CD14-positive monocyte (primary cell): ENCODE data around the gene ITGA4. TPM values are rescaled to one million over a fixed set of nuclear protein-coding genes. Genes with fewer than 3 reads are reported as not detected.

ENCODE experiments used
- DNase-seq, 3 donors: peaks; one replicate each; pipeline ENCODE4 v3.0.0-alpha.2; 2011 to 2022
- H2AFZ ChIP-seq: 2 replicates; pipeline ENCODE4 v1.6.0; 2012; ENCODE audit warnings: mild to moderate bottlenecking, low read depth, low read length, inconsistent platforms; ENCODE audit not compliant: insufficient read depth, poor library complexity, severe bottlenecking
- H3K27ac ChIP-seq, 2 donors: 1 replicate in 1 of 2; 2 replicates in 1 of 2; pipeline ENCODE4 v1.5.1; 2012 to 2013; ENCODE audit warnings: low read length in 2 of 2, control low read depth in 1 of 2, inconsistent platforms in 1 of 2, low read depth in 1 of 2, mild to moderate bottlenecking in 1 of 2
- H3K27me3 ChIP-seq, 2 donors: one replicate each; pipeline versions ENCODE4 v1.6.0 to v1.6.1; 2011 to 2013; ENCODE audit warnings: low read length in 2 of 2; ENCODE audit not compliant: control insufficient read depth in 2 of 2, insufficient read depth in 2 of 2
- H3K36me3 ChIP-seq, 2 donors: replicated peaks in 1 of 2; 1 replicate in 1 of 2; 2 replicates in 1 of 2; pipeline versions ENCODE4 v1.5.1 to v1.6.1; 2012 to 2013; ENCODE audit warnings: low read length in 2 of 2, control low read depth in 1 of 2, inconsistent platforms in 1 of 2, mild to moderate bottlenecking in 1 of 2; ENCODE audit not compliant: insufficient read depth in 2 of 2, control insufficient read depth in 1 of 2
- H3K4me1 ChIP-seq, 2 donors: 1 replicate in 1 of 2; 2 replicates in 1 of 2; pipeline versions ENCODE4 v1.5.1 to v1.6.1; 2012 to 2013; ENCODE audit warnings: low read length in 2 of 2, control low read depth in 1 of 2, inconsistent platforms in 1 of 2, mild to moderate bottlenecking in 1 of 2, moderate library complexity in 1 of 2; ENCODE audit not compliant: insufficient read depth in 2 of 2, control insufficient read depth in 1 of 2
- H3K4me2 ChIP-seq: replicated peaks from 2 replicates; pipeline ENCODE3; 2012; ENCODE audit warnings: low read length, moderate library complexity, mild to moderate bottlenecking; ENCODE audit not compliant: poor library complexity, severe bottlenecking; ENCODE audit errors: extremely low read depth
- H3K4me3 ChIP-seq, 3 experiments: fragments of 200-600 bp in 1 of 3; sonication (generic) in 1 of 3; replicated peaks in 1 of 3; 1 replicate in 2 of 3; 2 replicates in 1 of 3; pipeline ENCODE4 v1.5.1; 2011 to 2013; ENCODE audit warnings: low read length in 3 of 3, mild to moderate bottlenecking in 3 of 3, control low read depth in 2 of 3, low read depth in 2 of 3, inconsistent platforms in 1 of 3, moderate library complexity in 1 of 3
- H3K79me2 ChIP-seq: 2 replicates; pipeline ENCODE4 v1.6.0; 2012; ENCODE audit warnings: mild to moderate bottlenecking, control low read depth, inconsistent platforms, low read length, moderate library complexity; ENCODE audit not compliant: insufficient read depth
- H3K9ac ChIP-seq: 2 replicates; pipeline ENCODE4 v1.6.0; 2017; ENCODE audit warnings: low read length, mild to moderate bottlenecking; ENCODE audit not compliant: insufficient read depth, poor library complexity, severe bottlenecking
- H3K9me3 ChIP-seq, 2 donors: replicated peaks in 1 of 2; 1 replicate in 1 of 2; 2 replicates in 1 of 2; pipeline versions ENCODE4 v1.5.1 to v1.6.1; 2012 to 2013; ENCODE audit warnings: low read length in 2 of 2, control low read depth in 1 of 2; ENCODE audit not compliant: control insufficient read depth in 1 of 2, insufficient read depth in 1 of 2
- H4K20me1 ChIP-seq: 2 replicates; pipeline ENCODE4 v1.6.0; 2012; ENCODE audit warnings: mild to moderate bottlenecking, low read length, control low read depth, moderate library complexity; ENCODE audit not compliant: insufficient read depth
- H3K27ac Mint-ChIP-seq, 7 donors: one replicate each; pipeline ENCODE4 v1.8.0; 2020; ENCODE audit warnings: mild to moderate bottlenecking in 7 of 7, mixed read lengths in 7 of 7, moderate library complexity in 6 of 7, inconsistent platforms in 2 of 7
- H3K27me3 Mint-ChIP-seq, 3 donors: one replicate each; pipeline ENCODE4 v1.8.0; 2021 to 2022; ENCODE audit warnings: low read depth in 3 of 3, mild to moderate bottlenecking in 3 of 3, mixed read lengths in 3 of 3, moderate library complexity in 3 of 3, inconsistent platforms in 1 of 3
- H3K36me3 Mint-ChIP-seq, 2 donors: one replicate each; pipeline ENCODE4 v1.8.0; 2020; ENCODE audit warnings: mixed read lengths in 2 of 2, inconsistent platforms in 1 of 2, mild to moderate bottlenecking in 1 of 2
- H3K4me1 Mint-ChIP-seq: one replicate; pipeline ENCODE4 v1.8.0; 2020; ENCODE audit warnings: mild to moderate bottlenecking, mixed read lengths
- H3K4me3 Mint-ChIP-seq, 2 donors: one replicate each; pipeline ENCODE4 v1.8.0; 2020; ENCODE audit warnings: mild to moderate bottlenecking in 2 of 2, mixed read lengths in 2 of 2, moderate library complexity in 1 of 2
- H3K9me3 Mint-ChIP-seq, 7 donors: one replicate each; pipeline ENCODE4 v1.8.0; 2020 to 2022; ENCODE audit warnings: mixed read lengths in 7 of 7, mild to moderate bottlenecking in 6 of 7, moderate library complexity in 6 of 7, inconsistent platforms in 2 of 7
- WGBS: methylation state at CpG from one replicate; pipeline ENCODE4 v1.1.5; 2013; ENCODE audit warnings: missing lambda C conversion rate; ENCODE audit not compliant: insufficient coverage; 5-methylcytosine and 5-hydroxymethylcytosine counted together
- intact Hi-C, 2 donors: fragments of 100-400 bp; cut with micrococcal nuclease; formaldehyde crosslinking; loops; one replicate each; pipeline versions ENCODE4 v1.15.0 to v1.15.1; 2023
- polyA plus RNA-seq, 3 donors: library from polyadenylated mRNA; depleted of rRNA in 1 of 3; unstranded in 2 of 3; stranded (reverse) in 1 of 3; fragments of 300-500 nt in 2 of 3; fragments of >200 nt in 1 of 3; fragmentation: Illumina TruSeq in 2 of 3; gene quantifications; 1 replicate in 2 of 3; 2 replicates in 1 of 3; pipeline ENCODE4 v1.2.3, GENCODE V29; 2012 to 2021
- TF ChIP-seq, protein P1 (sequence below): fragments of 200-600 bp; IDR thresholded peaks from one replicate; pipeline ENCODE4 v1.8.0; 2022; ENCODE audit warnings: antibody characterized with exemption, mild to moderate bottlenecking

The ITGA4 gene
- polyA plus RNA-seq, 3 donors = 66.1 to 97.3 (median 84.1) TPM

DNA sequence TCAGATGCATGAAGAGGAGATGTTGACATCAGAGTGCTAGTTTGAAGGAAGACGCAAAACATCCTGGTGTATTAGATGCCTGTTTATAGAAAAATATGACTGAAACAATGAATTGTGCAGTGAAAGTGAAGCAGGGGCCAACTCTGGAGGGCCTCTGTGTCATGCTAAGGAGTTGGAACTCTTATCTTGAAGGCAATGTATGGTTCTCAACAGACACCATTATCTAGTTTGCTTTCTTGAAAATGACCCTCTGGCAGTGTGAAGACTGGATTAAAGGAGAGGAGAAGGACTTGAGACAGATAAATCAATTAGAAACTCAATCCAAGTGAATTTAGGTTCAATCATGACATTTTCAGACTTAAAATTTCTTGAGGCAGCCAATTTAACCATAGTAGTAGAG lies 63.1 kb downstream of the ITGA4 start:
- H3K4me1 Mint-ChIP-seq = no peaks in the 10 kb centered on the region
- Histone ChIP-seq H3K27me3 (no peaks in the 10 kb centered on the region), H3K27ac (no peak overlapping the region), H4K20me1 (peaks cover 46% of the 10 kb centered on the region), H3K9ac (no peak overlapping the region), H3K79me2 (no peaks in the 10 kb centered on the region), H2AFZ (no peak overlapping the region), H3K4me1 (no peaks in the 10 kb centered on the region), H3K4me3 (no peak overlapping the region), H3K9me3 (no peaks in the 10 kb centered on the region), H3K4me2 (no peak overlapping the region), H3K36me3 (peaks cover 86 to 96% of the 10 kb centered on the region in 2 donors)
- TF ChIP-seq, protein P1, sequence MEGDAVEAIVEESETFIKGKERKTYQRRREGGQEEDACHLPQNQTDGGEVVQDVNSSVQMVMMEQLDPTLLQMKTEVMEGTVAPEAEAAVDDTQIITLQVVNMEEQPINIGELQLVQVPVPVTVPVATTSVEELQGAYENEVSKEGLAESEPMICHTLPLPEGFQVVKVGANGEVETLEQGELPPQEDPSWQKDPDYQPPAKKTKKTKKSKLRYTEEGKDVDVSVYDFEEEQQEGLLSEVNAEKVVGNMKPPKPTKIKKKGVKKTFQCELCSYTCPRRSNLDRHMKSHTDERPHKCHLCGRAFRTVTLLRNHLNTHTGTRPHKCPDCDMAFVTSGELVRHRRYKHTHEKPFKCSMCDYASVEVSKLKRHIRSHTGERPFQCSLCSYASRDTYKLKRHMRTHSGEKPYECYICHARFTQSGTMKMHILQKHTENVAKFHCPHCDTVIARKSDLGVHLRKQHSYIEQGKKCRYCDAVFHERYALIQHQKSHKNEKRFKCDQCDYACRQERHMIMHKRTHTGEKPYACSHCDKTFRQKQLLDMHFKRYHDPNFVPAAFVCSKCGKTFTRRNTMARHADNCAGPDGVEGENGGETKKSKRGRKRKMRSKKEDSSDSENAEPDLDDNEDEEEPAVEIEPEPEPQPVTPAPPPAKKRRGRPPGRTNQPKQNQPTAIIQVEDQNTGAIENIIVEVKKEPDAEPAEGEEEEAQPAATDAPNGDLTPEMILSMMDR = no peak
- 83% methylated on average over 1 of the region's 1 CpG for WGBS
- H3K27ac Mint-ChIP-seq = peak overlapping the region in 1 of 7 donors; percentile 16
- no peaks in the 10 kb centered on the region for H3K9me3 Mint-ChIP-seq
- H3K36me3 Mint-ChIP-seq = peaks cover 64 to 75% of the 10 kb centered on the region in 2 donors
- DNase-seq = no peak
- H3K27me3 Mint-ChIP-seq = no peaks in the 10 kb centered on the region
- intact Hi-C loops = loop anchor here in 1 of 2 donors (10.0 kb wide), 1 partner anchor 1235 kb away; no protein-coding TSS in a partner anchor
- H3K4me3 Mint-ChIP-seq = no peak overlapping the region

DNA sequence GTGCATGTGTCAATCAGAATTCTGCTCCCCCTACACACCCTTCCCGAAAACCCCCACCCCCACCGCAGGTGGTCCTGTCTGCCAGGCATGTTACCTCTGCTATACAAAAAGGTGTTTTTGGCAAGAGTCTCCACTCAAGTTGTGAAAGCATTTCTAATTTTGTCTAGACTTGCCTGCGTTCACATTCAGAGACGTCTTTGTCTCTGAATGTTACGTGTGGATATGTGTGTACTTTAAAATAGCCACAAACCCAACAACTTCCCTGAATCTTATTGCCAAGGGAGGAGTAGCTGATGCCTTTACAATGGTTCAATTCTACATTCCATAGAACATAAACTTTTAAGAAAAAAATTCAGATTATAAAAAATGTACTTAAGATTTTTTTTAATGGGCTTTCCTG lies 66.6 kb downstream of the ITGA4 start:
- H3K36me3 ChIP-seq = peaks cover 95 to 100% of the 10 kb centered on the region in 2 donors
- H3K9ac ChIP-seq = no peak overlapping the region
- Mint-ChIP-seq H3K4me3 (no peak overlapping the region), H3K27me3 (no peaks in the 10 kb centered on the region), H3K4me1 (no peaks in the 10 kb centered on the region), H3K9me3 (no peaks in the 10 kb centered on the region), H3K27ac (peak overlapping the region in 1 of 7 donors; percentile 0), H3K36me3 (peaks cover 74 to 79% of the 10 kb centered on the region in 2 donors)
- peaks cover 38% of the 10 kb centered on the region for H4K20me1 ChIP-seq
- no peak overlapping the region for H3K4me2 ChIP-seq
- no peak overlapping the region for H3K27ac ChIP-seq
- H3K4me3 ChIP-seq = no peak overlapping the region
- intact Hi-C loops = loop anchor here in 1 of 2 donors (10.0 kb wide), 1 partner anchor 1231 kb away; no protein-coding TSS in a partner anchor
- no peak overlapping the region for H2AFZ ChIP-seq
- H3K4me1 ChIP-seq = no peaks in the 10 kb centered on the region
- no peak for DNase-seq
- H3K9me3 ChIP-seq = no peaks in the 10 kb centered on the region
- no peaks in the 10 kb centered on the region for H3K27me3 ChIP-seq
- TF ChIP-seq, protein P1 = no peak
- no peaks in the 10 kb centered on the region for H3K79me2 ChIP-seq
- whole genome bisulfite sequencing = no CpG with 5 or more reads among the region's 5 CpGs
